Left colon (tissue), 2 donors: ENCODE results near the gene PLP1. TPM values are rescaled to one million over a fixed set of nuclear protein-coding genes. Genes with fewer than 3 reads are reported as not detected.
"Not testable (repeated sequence)": the region's sequence is repeated elsewhere in the genome, so short reads cannot be mapped to it uniquely, and the experiment has no call there.

Experiments used
- ATAC-seq: fragments of 200-7000 bp; cut with Tn5 transposase; one replicate; pipeline ENCODE4 v1.9.1; 2020; ENCODE audit warnings: mild to moderate bottlenecking, moderate library complexity
- DNase-seq, 2 donors: peaks; one replicate each; pipeline ENCODE4 v3.0.0-alpha.2; 2020
- intact Hi-C, 2 donors: fragments of 100-400 bp; cut with DNase I in 1 of 2; cut with micrococcal nuclease in 1 of 2; formaldehyde crosslinking; loops; one replicate each; pipeline versions ENCODE4 v1.11.2 to v1.14.0; 2022; cut with DNase I, micrococcal nuclease
- total RNA-seq, 2 donors: library from RNA; stranded (reverse); fragmentation: NEBNext Ultra II Directional; extraction: Animal tissue kit (Norgen Biotek cat#: 25700); gene quantifications; one replicate each; pipeline ENCODE4 v1.2.1, GENCODE V29; 2021
- donor health status: DM: no; HTN: no; CAD: no.
- donor health status: DM: yes; HTN: yes; CAD: no.

Gene PLP1
- total RNA-seq, 2 donors from 2014 or later, result 3.9 to 16.7 TPM

GRCh38 chrX:103779141-103779789 lies 2.6 kb downstream of the PLP1 start:
- intact Hi-C loops, result no loop called here
- no peak for DNase-seq

GRCh38 chrX:103780336-103781061 lies 3.9 kb downstream of the PLP1 start:
- ATAC-seq (no peak), DNase-seq (no peak)
- intact Hi-C loops, result no loop called here

More at GRCh38 chrX:103779141-103779789, 2.6 kb downstream of the PLP1 start:
- ATAC-seq, result no peak

- intact Hi-C loops, result no loop called here
- no peak for DNase-seq
- no peak for ATAC-seq
Observed at GRCh38 chrX:103781062-103781402, 4.4 kb downstream of the PLP1 start.

GRCh38 chrX:103781706-103782105 lies 5.1 kb downstream of the PLP1 start:
- no peak for DNase-seq
- no peak for ATAC-seq
- intact Hi-C loops, result no loop called here

GRCh38 chrX:103782640-103783039 lies 6.0 kb downstream of the PLP1 start:
- intact Hi-C loops, result no loop called here
- DNase-seq, result no peak
- ATAC-seq, result no peak

- DNase-seq (no peak), ATAC-seq (no peak)
- intact Hi-C loops, result no loop called here
Observed at GRCh38 chrX:103783196-103783595, 6.6 kb downstream of the PLP1 start.

GRCh38 chrX:103783971-103784370 lies 7.3 kb downstream of the PLP1 start:
- DNase-seq (no peak), ATAC-seq (no peak)
- intact Hi-C loops, result no loop called here

- ATAC-seq (no peak), DNase-seq (no peak)
- intact Hi-C loops, result no loop called here
Observed at GRCh38 chrX:103789004-103789403, 12.4 kb downstream of the PLP1 start.

- ATAC-seq (no peak), DNase-seq (no peak)
- intact Hi-C loops, result no loop called here
Observed at GRCh38 chrX:103791228-103791627, 14.6 kb downstream of the PLP1 start.

- ATAC-seq (no peak), DNase-seq (no peak)
- intact Hi-C loops, result no loop called here
Observed at GRCh38 chrX:103791826-103792485, 15.3 kb downstream of the PLP1 start.

- DNase-seq (no peak), ATAC-seq (no peak)
- intact Hi-C loops, result no loop called here
Observed at GRCh38 chrX:103792916-103793544, 16.4 kb downstream of the PLP1 start.

GRCh38 chrX:103793545-103793940 lies 16.9 kb downstream of the PLP1 start:
- no peak for ATAC-seq
- intact Hi-C loops, result no loop called here
- DNase-seq, result no peak

- intact Hi-C loops, result no loop called here
- no peak for DNase-seq
- ATAC-seq, result no peak
Observed at GRCh38 chrX:103794119-103794518, 17.5 kb downstream of the PLP1 start.

- intact Hi-C loops, result no loop called here
- DNase-seq (no peak), ATAC-seq (no peak)
Observed at GRCh38 chrX:103797691-103798090, 21.1 kb downstream of the PLP1 start.

- no peak for ATAC-seq
- intact Hi-C loops, result no loop called here
Observed at GRCh38 chrX:103800318-103800717, 23.7 kb downstream of the PLP1 start.

GRCh38 chrX:103805860-103806259 lies 29.2 kb downstream of the PLP1 start:
- ATAC-seq, result no peak
- intact Hi-C loops, result no loop called here
- no peak for DNase-seq

More at GRCh38 chrX:103800318-103800717, 23.7 kb downstream of the PLP1 start:
- DNase-seq, result no peak

- no peak for ATAC-seq
- intact Hi-C loops, result no loop called here
Observed at GRCh38 chrX:103806862-103807474, 30.3 kb downstream of the PLP1 start.

GRCh38 chrX:103811858-103812257 lies 35.2 kb downstream of the PLP1 start:
- ATAC-seq (no peak), DNase-seq (no peak)
- intact Hi-C loops, result no loop called here

More at GRCh38 chrX:103806862-103807474, 30.3 kb downstream of the PLP1 start:
- no peak for DNase-seq

GRCh38 chrX:103817101-103817500 lies 40.5 kb downstream of the PLP1 start:
- intact Hi-C loops, result loop anchor here in 1 of 2 donors (5.0 kb wide), 1 partner anchor 285 kb away; no protein-coding TSS in a partner anchor
- ATAC-seq, result not testable (repeated sequence)

More at GRCh38 chrX:103817101-103817500, 40.5 kb downstream of the PLP1 start:
- DNase-seq, result not testable (repeated sequence)
